NCI-H187 (cell line): Measurements from ENCODE around the gene TRAF1.

ENCODE experiments used
- DNase-seq, 2 experiments: peaks; one replicate each; lab custom pipeline; 2025; lab: John Stamatoyannopoulos, UW

Gene TRAF1

DNA sequence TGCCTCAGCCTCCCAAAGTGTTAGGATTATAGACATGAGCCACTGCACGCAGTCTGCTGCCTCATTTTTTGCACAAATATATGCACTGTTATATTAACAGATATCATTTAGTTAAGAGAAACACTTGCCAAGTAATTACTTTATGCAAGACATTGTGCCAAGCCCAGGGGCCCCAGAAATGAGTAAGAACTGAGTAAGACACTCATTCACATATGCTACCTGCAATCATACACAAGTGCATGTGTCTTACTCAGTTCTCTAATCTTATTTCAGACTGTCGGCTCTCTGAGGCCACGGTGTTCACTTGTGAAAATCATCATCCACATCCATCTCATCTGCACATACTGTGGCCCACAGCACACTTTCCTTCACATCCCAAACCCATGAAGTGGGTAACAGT, 16.0 kb downstream of the TRAF1 start:
- DNase-seq, result no peak

DNA sequence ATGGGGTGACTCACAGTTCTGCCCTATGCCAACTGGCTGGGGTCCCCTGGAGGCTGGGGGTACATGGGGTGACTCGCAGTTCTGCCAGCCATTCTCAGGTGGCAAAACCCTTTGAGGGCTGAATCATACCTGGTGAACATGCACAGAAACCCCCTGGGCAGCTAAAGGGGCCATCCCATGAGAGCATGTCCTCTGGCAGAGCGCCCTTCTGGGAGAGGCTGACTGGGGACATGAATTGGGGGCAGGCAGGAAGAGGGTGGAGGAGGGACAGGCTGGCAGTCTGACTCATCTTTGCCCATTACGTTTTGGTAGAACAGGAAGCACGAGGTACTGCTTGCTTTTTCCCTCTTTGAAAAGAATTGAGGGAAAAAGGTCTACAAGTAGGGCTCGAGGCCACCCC, 16.7 kb downstream of the TRAF1 start:
- DNase-seq, result no peak

DNA sequence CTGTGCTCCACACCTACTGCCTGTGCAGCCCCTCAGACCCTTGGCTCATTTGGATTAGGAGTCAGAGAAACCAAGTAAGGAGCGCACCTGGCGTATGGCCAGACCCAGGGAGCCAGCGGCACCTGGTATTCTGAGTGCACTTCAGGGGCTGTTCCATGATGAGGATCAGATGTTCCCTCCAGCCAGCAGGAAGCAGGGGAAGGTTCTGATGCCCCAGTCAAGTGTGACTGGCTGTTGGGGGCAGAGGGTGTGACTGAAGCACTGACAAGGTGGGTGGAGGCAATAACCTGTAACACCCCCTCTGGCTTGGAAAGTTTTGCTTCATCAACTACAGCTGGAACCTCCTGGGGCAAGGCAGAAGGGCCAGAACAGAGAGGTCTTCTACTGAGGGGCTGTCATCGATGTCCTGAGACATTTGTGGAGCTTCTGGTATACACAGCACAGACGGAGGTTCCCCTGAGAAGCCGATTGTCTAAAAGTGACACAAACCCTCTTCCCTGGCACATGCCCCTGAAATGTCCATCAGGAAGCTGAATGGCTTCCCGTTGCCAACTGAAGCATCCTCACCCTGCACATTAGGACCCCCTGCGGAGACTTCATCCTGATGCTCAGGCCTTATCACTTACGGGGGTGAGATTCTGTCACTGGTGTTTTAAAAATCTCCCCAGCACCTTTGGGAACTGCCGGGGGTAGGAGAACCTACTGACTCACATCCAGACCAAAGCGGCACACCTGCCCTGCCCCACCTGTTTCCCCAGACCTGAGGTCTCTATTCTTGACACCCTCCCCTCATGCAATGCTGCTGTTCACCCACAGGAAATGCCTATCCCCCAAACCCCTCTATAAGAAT, 21.1 kb downstream of the TRAF1 start:
- peak in 1 of 2 experiments; percentile 28 for DNase-seq

DNA sequence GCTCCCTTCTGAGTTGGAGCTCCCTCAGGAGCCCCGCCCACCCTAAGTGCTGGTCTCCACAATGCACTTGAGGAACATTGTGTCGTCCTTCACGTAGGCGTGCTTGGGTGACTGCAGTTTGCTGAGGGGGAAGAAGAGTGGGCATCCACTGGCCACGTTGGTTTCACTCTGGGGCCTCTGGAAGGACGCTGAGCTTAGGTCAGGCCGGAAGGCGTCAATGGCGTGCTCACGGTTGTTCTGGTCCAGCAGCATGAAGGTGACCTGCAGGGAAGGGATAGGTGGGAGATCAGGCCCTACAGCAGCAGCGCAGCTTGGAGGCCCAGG, 21.7 kb downstream of the TRAF1 start:
- no peak for DNase-seq

DNA sequence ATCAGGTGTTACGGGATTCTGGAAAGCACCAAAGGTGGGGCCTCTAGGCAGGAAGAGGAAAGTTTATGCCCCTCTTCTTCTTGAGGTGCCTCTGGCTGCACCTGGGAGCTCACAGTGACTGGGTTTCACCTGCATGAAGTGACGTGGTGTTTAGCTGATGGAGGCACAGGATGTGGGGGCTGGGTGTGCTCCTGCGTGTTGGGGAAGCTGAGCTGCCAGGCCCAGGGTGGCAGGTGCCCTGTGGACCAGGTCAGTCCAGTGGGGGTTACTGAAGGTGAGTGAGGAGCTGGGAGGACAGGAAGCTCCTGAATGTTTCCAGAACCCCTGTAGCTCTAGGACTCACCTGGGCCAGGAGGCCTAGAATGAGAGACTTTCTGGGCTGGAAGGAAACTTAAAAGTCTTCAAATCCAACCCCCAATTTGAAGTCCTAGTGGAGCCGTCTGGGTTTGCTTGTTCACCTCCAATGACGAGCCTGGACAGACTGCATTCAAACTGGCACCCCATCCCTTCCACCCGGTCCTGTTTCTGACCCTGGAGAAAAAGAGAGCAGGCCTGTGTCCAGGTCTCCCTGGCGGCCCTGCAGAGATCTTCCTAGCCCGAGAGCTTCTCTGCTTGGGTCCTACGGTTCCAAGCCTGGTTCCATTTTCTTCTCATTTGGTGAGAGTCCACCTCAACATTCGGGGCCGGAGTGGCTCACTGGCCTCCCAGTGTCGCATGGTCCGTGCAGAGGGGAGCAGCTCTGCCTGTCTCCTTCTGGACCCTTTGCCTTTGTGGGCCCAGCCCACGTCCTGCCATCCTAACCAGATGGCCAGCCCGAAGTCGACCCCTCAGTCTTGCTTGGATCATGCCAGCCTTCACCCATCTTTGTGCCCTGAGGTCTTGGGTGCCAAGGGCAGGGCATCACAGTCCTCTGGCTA, 22.3 kb downstream of the TRAF1 start:
- DNase-seq, result no peak

DNA sequence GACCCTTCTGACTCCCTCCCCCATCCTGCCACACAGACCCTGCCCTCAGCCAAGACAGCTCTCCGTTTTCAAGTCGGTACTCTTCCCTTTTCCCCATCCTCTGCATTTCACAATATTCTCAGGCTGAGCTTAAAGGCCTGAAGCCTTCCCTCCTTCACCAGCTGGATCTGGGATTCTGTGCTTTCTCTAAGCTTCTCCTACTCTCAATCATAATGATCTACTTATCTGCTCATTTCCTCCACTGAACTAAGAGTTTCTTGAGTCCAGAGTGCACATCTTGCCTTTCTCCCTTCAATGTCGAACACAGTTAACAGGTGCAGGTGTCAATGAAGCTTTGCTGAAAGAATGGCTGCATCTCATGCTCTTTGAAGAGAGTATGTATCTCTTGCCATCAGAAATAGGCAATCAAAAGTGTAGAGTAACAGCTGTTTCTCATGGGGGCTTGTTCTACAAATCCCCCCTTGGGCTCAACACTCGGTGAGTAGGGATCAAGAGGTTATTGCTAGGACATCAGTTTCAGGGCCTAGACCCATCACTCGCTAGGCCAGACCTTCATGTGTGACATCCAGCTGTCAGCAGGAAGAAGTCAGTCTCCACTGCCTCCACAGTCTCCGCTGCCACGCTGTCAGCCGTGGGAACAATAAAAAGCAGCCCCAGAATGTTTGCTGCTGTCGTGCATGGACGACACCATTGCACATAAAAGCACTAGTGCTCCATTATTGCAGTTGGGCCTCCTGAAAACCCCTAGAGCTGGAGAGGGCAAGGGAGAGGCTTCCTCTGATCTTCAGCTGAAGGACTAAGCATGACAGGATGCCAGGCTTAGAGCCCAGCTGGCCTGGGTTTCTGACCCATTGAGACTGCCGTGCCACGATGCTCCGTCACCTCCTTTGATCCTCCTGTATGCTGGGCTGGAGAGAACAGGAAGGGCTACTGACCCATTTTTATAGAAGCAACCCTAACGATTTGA, 23.7 kb downstream of the TRAF1 start:
- no peak for DNase-seq

DNA sequence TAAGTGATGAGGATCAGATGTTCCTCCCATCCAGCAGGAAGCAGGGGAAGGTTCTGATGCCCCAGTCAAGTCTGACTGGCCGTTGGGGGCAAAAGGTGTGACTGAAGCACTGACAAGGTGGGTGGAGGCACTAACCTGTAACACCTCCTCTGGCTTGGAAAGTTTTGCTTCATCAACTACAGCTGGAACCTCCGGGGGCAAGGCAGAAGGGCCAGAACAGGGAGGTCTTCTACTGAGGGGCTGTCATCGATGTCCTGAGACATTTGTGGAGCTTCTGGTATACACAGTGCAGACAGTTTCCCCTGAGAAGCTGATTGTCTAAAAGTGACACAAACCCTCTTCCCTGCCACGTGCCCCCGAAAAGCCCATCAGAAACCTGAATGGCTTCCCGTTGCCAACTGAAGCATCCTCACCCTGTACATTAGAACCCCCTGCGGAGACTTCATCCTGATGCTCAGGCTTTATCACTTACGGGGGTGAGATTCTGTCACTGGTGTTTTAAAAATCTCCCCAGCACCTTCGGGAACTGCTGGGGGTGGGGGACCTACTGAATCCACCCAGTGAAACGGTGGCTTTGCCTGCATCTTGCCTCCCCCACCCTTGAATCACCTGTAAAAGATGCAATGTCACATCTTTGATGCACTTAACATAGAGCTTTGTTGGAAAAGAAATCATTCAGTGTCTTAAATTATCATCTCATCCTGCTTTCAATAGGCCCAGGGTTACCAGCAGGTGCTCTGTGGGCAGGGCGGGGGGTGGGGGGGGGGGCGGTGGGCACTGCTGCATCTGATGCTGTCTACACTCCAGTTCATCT, 24.6 kb downstream of the TRAF1 start:
- peak; percentile 48 to 58 for DNase-seq

DNA sequence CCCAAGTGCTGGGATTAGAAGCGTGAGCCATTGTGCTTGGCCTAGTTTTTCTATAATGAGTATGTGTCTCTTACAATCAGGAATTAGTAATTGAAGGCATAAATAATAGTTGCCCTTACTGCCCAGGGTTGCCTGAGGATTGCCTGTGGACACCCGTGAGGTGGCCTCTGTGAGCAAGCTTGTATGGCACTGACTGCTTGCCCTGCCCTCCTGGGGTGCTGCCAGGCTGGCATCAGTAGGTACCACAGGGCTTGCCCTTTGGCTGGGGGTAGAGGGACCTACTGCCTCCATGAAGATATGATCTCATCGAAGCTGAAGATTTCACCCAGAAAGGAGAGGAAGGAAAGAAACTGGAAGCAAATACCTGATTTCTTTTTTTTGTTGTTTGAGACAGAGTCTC, 25.8 kb downstream of the TRAF1 start:
- DNase-seq, result no peak

DNA sequence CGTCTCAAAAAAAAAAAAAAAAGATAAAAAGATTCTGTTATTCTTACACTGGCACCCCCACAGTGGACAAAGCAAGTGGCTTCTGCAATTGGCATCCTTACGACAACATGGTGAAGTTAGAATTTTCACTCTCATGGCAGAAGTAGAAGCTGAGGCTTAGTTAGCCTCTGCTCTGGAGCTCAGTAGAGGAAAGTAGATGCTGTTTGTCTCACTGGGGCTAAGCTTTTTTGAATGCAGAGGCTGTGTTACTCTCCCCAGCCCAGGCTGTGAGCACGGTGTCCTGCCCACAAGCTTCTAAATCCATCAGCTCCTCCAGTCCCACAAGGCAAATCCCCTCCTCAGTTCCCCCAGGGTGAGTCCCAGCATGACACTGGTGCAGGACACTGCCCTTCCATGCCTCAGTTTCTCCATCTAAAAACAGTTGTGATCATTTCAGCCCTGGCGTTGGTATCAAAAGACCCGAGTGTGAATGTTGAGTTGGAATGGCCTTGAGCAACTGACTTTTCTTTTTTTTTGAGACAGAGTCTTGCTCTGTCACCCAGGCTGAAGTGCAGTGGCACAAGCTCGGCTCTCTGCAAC, 27.0 kb downstream of the TRAF1 start:
- no peak for DNase-seq

DNA sequence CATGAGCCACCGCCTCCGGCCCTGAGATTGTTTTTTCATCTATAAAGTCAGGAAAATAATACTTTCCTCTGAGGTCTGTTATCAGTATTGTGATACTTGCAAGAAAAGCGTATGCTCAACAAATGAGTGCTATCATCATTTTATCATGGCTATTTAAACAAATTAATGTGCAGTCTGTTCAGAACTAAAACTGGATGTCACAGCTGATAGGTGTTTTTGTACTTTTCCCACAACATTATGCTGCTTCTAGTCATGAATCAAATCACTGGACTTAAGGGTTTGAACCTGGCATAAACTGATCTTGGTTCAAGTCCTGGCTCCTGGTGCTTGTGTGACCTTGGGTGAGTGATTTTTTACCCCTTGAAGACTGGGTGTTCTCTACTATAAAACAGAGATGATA, 28.2 kb downstream of the TRAF1 start:
- no peak for DNase-seq

DNA sequence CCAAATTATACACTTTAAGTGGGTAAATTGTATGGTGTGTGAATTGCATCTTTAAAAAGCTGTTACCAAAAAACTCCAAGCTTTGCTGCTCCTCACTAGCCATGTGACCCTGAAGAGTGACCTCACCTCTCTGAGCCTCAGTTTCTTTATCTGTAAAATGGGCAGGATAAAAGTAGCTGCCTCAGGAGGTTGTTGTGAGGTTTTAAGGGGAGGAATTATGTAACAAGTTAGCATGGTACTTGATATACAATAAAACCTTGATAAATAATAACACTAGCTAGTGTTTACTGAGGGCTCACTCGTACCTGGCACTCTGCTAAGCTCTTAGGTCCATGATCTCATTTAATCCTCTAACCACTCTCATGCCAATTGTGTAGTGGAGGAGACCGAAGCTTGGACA, 30.6 kb downstream of the TRAF1 start:
- DNase-seq, result no peak

DNA sequence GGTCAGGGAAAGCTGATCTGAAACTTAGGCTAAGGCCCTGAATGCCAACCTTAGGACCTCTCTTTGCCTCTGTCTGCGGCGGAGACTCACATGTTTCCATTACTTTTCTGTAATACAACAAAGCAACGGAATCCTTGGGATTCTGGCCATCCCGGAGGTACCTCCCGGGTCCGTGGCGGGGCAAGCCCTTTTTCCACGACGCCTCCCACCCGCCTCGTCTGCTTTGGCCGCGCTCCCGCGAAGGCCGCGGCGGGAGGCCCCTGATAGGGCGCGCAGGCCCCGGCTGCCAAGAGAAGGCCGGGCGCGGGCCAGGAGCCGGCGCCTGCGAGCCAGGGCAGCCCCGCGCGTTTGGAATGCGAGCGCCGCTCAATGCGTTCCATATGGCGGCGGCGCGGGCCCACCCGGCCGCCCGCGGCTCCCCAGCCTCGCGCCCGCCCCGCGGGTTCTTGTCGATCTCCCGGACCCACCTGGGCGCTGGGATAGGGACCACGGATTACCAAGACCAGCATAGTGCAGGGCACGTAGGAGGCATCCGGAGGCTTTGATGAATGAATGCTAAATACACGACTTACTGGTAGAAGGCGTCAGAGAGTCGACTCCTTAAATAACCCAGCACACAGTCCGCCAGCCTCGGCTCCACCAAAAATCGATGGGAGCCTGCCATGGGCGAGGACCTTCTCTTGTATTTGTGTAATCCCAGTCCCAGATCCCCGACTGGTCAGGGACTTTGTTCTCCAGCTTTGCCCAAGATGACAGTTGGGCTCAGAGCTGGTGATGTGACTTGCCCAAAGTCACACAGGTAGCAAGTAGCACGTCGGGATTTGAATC, 32.1 kb downstream of the TRAF1 start:
- DNase-seq, result no peak

DNA sequence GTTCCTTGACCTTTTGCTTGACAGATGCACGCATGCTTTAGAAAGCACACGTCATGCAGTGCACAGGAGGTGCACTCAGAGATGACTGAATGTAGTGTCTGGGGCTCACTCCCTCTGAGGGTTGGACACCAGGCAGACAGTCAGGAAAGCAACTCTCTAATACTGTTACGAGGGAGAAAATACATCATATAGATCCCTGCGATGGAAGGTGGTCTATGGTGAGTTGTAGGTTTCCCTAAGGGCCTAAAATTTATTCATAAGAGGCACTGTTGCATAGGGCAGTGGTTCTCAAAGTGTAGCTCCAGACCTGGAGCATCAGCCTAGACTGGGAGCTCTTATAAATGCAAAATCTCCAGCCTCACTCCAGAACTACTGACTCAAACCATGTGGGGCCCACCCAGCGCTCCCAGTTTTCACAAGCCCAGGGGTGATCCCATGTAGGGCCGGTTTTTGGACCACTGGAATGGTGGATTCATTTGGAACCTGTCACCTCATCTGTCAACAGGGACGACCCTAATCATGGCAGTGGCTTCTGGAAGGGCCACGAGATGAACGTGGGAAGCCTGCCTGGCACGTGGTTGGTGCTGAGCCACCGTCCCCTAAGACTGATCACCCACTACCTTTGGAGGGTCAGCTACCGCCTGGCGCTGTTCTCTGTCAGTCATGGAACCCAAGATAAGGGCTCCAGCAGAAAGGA, 32.8 kb downstream of the TRAF1 start:
- no peak for DNase-seq

DNA sequence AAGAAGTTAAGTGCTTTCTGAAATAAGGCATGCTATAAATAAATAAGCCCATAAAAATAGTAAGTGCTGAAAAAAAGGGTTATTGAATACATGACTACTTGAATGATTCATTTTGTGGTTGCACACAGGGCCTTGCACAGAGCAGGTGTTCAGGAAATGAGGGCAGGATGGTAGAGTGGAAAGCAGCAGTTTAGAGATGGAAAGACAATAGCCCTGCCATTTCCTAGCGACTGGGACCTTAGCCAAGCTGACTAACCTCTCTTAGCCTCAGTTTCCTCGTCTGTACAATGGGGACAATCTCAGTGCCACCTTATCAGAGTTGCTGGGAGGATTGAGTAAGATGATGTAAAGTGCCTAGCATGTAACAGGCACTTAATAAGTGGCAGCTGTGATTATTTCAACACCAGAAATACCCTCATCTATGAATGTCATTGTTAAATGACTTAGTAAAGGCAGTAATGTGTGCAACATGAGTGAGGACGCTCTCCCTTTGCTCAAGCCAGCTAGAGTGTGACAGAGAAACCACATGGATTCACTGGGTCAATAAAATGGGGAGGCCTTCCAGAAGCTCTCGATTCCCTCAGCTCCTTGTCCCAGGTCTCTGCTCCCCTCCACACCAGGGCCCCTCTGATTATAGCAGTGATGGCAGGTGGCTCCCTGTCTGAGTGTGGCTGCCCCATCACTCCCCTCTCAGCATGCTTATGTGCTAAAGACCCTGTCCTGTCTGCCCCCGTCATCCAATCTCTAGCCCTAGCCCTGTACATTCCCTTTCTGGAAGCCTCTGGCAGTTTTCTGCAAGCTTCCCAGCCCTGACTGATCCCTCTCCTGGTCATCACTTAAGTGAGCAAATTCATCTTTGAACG, 33.6 kb downstream of the TRAF1 start:
- peak in 1 of 2 experiments; percentile 27 for DNase-seq

DNA sequence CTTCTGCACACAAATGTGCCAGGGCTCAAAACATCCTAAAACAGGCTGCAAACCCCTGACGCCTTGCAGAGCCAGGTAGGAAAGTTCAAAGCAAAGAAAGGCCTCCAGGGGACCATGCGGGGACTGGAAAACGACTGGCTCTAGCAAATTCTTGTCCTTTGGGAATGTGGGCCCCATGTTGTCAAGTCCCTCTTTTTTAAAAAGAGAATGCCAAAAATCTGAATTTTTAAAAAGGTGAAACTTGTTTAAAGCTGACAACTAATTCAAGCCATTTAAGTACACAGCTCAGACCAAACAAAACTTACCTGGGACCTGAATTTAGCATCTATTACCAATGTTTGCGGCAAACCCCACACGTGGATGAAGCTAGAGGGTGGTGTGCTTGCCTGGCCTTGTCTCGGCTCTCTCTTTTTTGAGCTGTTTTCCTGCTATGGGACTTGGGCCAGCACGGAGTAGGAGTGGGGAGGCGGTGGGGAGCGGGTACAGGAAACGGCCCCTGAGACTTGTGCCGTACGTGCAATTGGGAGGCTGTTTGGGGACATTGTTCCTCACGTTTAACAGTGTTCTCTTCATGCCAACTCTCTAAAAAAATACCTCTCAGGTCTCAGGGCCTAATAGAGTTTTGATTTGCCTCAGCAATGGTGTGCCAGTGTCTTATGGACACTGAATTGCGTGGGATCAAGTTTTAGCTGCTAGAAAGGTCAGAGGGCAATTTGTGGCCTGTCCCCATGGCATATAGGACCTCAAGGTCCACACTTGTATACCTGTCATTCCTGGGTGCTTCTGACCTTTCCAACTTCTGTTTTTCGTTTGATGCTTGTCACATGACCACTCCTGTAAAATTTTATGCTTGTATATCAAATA, 34.5 kb downstream of the TRAF1 start:
- no peak for DNase-seq

DNA sequence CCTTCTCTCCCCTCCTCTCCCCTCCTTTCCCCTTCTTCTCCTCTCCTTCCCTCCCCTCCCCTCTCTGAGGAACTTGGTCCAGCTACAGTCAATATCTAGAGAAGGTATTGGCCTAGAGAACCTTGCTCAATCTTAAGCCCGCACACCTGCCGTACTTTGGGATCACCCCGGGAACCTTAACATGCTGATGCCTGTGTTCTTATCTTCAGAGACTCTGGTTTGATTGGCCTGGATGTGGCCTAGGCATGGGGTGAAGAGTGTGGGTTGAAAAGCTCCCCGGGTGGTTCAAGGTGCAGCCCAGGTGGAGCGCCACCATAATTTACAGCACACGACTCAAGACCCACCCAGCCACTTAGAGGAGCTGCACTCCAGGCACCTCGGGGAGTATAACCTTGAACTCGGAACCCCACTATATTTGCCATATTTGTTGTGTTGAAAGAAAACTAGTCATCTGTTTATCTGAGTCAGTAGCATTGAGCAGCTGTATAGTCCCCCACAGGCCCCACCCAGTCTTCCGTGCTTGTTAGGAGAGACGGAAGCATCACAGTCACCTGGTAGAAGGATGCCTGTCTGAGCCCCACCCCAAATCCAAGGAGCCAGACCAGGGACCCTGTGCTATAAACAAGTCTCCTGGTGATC, 35.2 kb downstream of the TRAF1 start:
- no peak for DNase-seq
